Right lobe of liver (tissue), 4 donors: ENCODE data around the gene ADARB2.

ENCODE experiments used
- POLR2A ChIP-seq: fragments of 450-650 bp; IDR thresholded peaks from one replicate; pipeline ENCODE4 v1.6.1; 2017; ENCODE audit warnings: antibody characterized with exemption, mild to moderate bottlenecking
- TF ChIP-seq, protein P1 (sequence below), 4 donors: fragments of 200-600 bp in 3 of 4; fragments of 450-650 bp in 1 of 4; IDR thresholded peaks; one replicate each; pipeline versions ENCODE4 v1.5.1 to v1.8.0; 2016 to 2022; ENCODE audit warnings: antibody characterized with exemption in 4 of 4, mild to moderate bottlenecking in 2 of 4
- donor health status: DM: no; HTN: no; CAD: no.
- donor health status: DM: no; HTN: no; CAD: no.
- donor health status: DM: no; HTN: yes; CAD: no.

DNA sequence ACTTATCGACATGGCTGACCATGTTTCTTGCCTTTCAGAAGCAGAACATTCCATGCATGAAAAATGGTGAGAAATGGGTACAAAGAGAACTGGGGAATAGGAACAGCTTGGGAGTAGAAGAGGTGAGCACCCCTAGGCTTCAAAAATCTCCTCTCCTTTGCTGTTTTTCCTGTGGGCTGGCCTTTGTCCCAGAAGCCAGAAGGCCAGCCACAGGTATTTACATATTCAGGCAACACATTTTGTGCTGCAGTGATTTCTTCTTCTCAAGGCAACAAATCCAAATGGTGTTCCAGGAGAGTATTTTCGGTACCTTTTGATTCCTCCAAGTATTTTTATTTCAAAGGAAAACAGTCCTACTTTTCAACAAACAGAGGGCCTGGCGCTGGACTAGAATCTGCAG, 31.1 kb downstream of the ADARB2 start:
- TF ChIP-seq, protein P1, sequence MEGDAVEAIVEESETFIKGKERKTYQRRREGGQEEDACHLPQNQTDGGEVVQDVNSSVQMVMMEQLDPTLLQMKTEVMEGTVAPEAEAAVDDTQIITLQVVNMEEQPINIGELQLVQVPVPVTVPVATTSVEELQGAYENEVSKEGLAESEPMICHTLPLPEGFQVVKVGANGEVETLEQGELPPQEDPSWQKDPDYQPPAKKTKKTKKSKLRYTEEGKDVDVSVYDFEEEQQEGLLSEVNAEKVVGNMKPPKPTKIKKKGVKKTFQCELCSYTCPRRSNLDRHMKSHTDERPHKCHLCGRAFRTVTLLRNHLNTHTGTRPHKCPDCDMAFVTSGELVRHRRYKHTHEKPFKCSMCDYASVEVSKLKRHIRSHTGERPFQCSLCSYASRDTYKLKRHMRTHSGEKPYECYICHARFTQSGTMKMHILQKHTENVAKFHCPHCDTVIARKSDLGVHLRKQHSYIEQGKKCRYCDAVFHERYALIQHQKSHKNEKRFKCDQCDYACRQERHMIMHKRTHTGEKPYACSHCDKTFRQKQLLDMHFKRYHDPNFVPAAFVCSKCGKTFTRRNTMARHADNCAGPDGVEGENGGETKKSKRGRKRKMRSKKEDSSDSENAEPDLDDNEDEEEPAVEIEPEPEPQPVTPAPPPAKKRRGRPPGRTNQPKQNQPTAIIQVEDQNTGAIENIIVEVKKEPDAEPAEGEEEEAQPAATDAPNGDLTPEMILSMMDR (IDR thresholded peaks at IDR 0.05): no peak
- no peak for TF ChIP-seq POLR2A
